ENCODE results near the gene APEX1.
"Not testable (repeated sequence)": the region's sequence is repeated elsewhere in the genome, so short reads cannot be mapped to it uniquely, and the experiment has no call there.

APEX1 gene

GRCh38 chr14:20478894-20479293, 23.9 kb downstream of the APEX1 start:
- DNase-seq: no peak

GRCh38 chr14:20482382-20482781, 27.4 kb downstream of the APEX1 start:
- no peak for DNase-seq

- DNase-seq: no peak
These were observed 30.9 kb downstream of the APEX1 start for GRCh38 chr14:20485900-20486299.

- no peak for DNase-seq
These were observed 31.8 kb downstream of the APEX1 start for GRCh38 chr14:20486684-20487395.

GRCh38 chr14:20487396-20487725, 32.3 kb downstream of the APEX1 start:
- no peak for DNase-seq

GRCh38 chr14:20489093-20489994, 34.3 kb downstream of the APEX1 start:
- no peak for DNase-seq

- DNase-seq: no peak
These were observed 35.5 kb downstream of the APEX1 start for GRCh38 chr14:20490563-20490962.

GRCh38 chr14:20492486-20492885, 37.5 kb downstream of the APEX1 start:
- no peak for DNase-seq

GRCh38 chr14:20493634-20494033, 38.6 kb downstream of the APEX1 start:
- DNase-seq: no peak

GRCh38 chr14:20494935-20495766, 40.1 kb downstream of the APEX1 start:
- DNase-seq: no peak

- DNase-seq: no peak
These were observed 43.6 kb downstream of the APEX1 start for GRCh38 chr14:20498622-20499021.

GRCh38 chr14:20499108-20499507, 44.1 kb downstream of the APEX1 start:
- peak; percentile 65 to 93 for DNase-seq

- DNase-seq: no peak
These were observed 44.9 kb downstream of the APEX1 start for GRCh38 chr14:20499881-20500280.

GRCh38 chr14:20501346-20501745, 46.3 kb downstream of the APEX1 start:
- DNase-seq: no peak

- no peak for DNase-seq
These were observed 48.9 kb downstream of the APEX1 start for GRCh38 chr14:20503898-20504297.

GRCh38 chr14:20506276-20506675, 51.2 kb downstream of the APEX1 start:
- not testable (repeated sequence) for DNase-seq

GRCh38 chr14:20506752-20507151, 51.7 kb downstream of the APEX1 start:
- not testable (repeated sequence) for DNase-seq

All from NCI-H524 (cell line).